ENCODE data around the gene IQCK.

DNA sequence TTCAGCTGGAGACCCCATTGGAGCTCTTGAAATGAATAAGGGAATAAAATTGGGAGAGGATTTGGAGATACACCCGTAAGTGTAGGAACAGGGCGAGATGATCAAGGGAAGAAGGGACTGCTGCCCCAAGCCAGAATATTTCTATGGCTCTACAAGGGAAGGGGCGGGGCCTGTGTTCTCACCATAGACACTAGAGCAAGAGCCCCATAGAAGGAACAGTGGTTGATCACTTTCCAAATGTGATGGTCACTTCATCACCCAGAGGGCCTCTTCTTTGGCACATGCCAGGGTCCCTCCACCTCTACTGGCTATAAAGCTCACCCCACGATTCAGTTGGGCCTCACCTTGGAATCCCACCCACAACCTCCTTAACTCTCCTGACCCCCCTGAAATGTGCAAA lies 141.5 kb downstream of the IQCK start:
- TF ChIP-seq, protein P1, sequence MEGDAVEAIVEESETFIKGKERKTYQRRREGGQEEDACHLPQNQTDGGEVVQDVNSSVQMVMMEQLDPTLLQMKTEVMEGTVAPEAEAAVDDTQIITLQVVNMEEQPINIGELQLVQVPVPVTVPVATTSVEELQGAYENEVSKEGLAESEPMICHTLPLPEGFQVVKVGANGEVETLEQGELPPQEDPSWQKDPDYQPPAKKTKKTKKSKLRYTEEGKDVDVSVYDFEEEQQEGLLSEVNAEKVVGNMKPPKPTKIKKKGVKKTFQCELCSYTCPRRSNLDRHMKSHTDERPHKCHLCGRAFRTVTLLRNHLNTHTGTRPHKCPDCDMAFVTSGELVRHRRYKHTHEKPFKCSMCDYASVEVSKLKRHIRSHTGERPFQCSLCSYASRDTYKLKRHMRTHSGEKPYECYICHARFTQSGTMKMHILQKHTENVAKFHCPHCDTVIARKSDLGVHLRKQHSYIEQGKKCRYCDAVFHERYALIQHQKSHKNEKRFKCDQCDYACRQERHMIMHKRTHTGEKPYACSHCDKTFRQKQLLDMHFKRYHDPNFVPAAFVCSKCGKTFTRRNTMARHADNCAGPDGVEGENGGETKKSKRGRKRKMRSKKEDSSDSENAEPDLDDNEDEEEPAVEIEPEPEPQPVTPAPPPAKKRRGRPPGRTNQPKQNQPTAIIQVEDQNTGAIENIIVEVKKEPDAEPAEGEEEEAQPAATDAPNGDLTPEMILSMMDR (IDR thresholded peaks at IDR 0.05) = no peak
- no peak for TF ChIP-seq POLR2A (IDR thresholded peaks at IDR 0.05)

Data from heart left ventricle (tissue), 13 donors.